Measurements from ENCODE around the gene ABCA3. TPM values are rescaled to one million over a fixed set of nuclear protein-coding genes. Genes with fewer than 3 reads are reported as not detected.
A peak's percentile ranks its signal among the peaks of the same experiment; 100 is the strongest.

Gene ABCA3
- total and polyA plus RNA-seq, 2 of the 8 experiments (the other 6 are each of a cell fraction or from before 2014, with no cell fraction given) = 5.7 to 7.9 TPM

DNA sequence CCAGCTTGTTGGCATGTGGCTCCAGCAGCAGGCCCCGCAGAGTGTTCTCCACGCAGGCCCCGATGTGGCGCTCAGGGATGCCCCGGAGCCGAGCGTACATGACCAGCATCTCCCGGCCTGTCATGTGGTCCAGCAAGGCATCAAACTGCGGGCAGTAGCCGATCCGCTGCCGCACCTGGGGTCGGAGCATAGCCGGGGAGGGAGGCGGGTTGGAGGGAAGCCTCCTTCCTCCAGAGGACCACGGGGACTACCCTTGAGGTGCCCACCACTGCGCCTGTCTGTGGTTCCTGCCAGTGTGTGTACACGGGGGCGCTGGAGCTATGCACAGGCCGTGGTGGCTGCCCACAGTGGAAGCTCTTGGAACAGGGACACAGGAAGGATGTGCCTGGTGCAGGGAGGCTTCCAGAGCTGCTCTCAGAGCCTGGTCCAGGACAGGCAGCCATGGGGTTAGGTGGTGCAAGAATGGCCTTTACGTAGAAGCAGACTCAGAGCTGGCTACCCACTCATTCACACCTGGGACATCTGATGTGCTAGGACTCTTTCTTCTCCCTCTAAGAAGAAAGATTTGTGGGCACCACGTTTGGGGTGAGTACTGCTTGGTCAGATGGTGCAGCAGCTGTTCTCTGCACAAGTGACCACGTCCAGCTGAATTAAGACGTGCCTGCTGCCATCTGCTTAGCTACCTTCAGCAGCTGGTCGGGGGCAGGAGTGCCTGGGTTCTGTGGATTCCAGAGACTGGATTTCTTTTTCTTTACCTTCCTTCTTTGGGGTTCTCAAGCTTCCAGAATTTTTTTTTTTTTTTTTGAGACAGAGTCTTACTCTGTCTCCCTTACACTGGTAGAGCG lies 61.4 kb downstream of the ABCA3 start:
- no peak overlapping the region for H3K14ac ChIP-seq (ENCODE audit: insufficient read length)
- peaks cover 2 to 3% of the 10 kb centered on the region in 2 experiments for H4K20me1 ChIP-seq (replicated peaks in 1 of 2; ENCODE audit: control insufficient read depth in 1 of 2, insufficient read depth in 2 of 2, low read length in 2 of 2)
- H3K23me2 ChIP-seq (ENCODE audit: low read depth, low read length) = no peaks in the 10 kb centered on the region
- no peak overlapping the region for H2AFZ ChIP-seq (ENCODE audit: low read length)
- H2BK120ac ChIP-seq (replicated peaks; ENCODE audit: low read depth, low read length) = no peak overlapping the region
- no peak overlapping the region for H3K23ac ChIP-seq (ENCODE audit: insufficient read length)
- no peak overlapping the region for H3K27ac ChIP-seq (ENCODE audit: low read depth, low read length)
- H3K27me3 ChIP-seq (replicated peaks in 1 of 4; ENCODE audit: control insufficient read depth in 3 of 4, extremely low read depth in 1 of 4, insufficient read depth in 3 of 4, low read length in 3 of 4) = no peaks in the 10 kb centered on the region
- no peaks in the 10 kb centered on the region for H3K79me1 ChIP-seq (ENCODE audit: low read depth, low read length)
- no peak overlapping the region for H4K91ac ChIP-seq (replicated peaks; ENCODE audit: insufficient read length, low read length)
- no peaks in the 10 kb centered on the region for H3K36me3 ChIP-seq (ENCODE audit: control insufficient read depth in 2 of 4, insufficient read depth in 4 of 4, low read length in 3 of 4)
- H3K4me3 ChIP-seq (ENCODE audit: extremely low read depth in 1 of 4, insufficient read depth in 2 of 4, low read depth in 3 of 4, low read length in 4 of 4) = no peak overlapping the region
- no peaks in the 10 kb centered on the region for H3K79me2 ChIP-seq (ENCODE audit: control insufficient read depth in 1 of 2, insufficient read depth in 2 of 2, low read length in 2 of 2)
- H3K56ac ChIP-seq (replicated peaks; ENCODE audit: insufficient read length, low read depth, low read length) = no peak overlapping the region
- CTCF ChIA-PET (ENCODE audit: partially characterized antibody) = interaction anchor here (0.7 to 4.8 kb wide), 21 partner anchors 9 to 222 kb away, joined by 3 to 30 read pairs (median 4); partner anchors contain the start of genes ABCA3 and TBC1D24
- H2BK15ac ChIP-seq (ENCODE audit: low read length) = no peak overlapping the region
- H3K9ac ChIP-seq (replicated peaks in 1 of 4; ENCODE audit: extremely low read depth in 1 of 4, low read depth in 3 of 4, low read length in 3 of 4) = no peak overlapping the region
- H3K9me3 ChIP-seq (ENCODE audit: insufficient read depth in 2 of 2, low read depth in 1 of 2, low read length in 1 of 2) = no peaks in the 10 kb centered on the region
- POLR2A ChIA-PET (ENCODE audit: partially characterized antibody) = interaction anchor here (1.1 to 3.6 kb wide), 10 partner anchors 9 to 324 kb away, joined by 3 to 29 read pairs (median 4); partner anchors contain the start of genes ECI1 and TRAF7
- FAIRE-seq (no peak), DNase-seq (ENCODE audit: low read depth in 1 of 2, low spot score in 2 of 2) (no peak)
- no peak overlapping the region for H4K5ac ChIP-seq (ENCODE audit: insufficient read length, low read depth, low read length)
- H2BK20ac ChIP-seq (ENCODE audit: low read length) = no peak overlapping the region
- no peak overlapping the region for H2BK5ac ChIP-seq (ENCODE audit: low read depth, low read length)
- no peak overlapping the region for H3K4me2 ChIP-seq (ENCODE audit: insufficient read depth in 1 of 2, low read depth in 2 of 2, low read length in 2 of 2)
- 0 out of 2 replicates have a peak overlapping the region, but pooled peaks have one; percentile 3 for H2BK12ac ChIP-seq (ENCODE audit: low read depth, low read length)
- H4K8ac ChIP-seq (ENCODE audit: extremely low read depth, insufficient read depth, low read length) = no peak overlapping the region
- no peak overlapping the region for H2AK5ac ChIP-seq (ENCODE audit: low read depth, low read length)
- no peak overlapping the region for H3K18ac ChIP-seq (ENCODE audit: extremely low read depth, low read length)
- no peaks in the 10 kb centered on the region; a peak in 1 of 7 replicates for H3K4me1 ChIP-seq (replicated peaks in 1 of 4; ENCODE audit: control insufficient read depth in 3 of 4, insufficient read depth in 4 of 4, low read length in 3 of 4)
- WGBS, 2 experiments (ENCODE audit: extremely low coverage in 1 of 2, insufficient coverage in 1 of 2, insufficient read length in 1 of 2, insufficient replicate concordance in 2 of 2, low coverage in 1 of 2, low lambda C conversion rate in 2 of 2, missing lambda C conversion rate in 1 of 2) = 91% methylated on average over 26 of the region's 26 CpGs; no CpG with 5 or more reads in 1 of the 2 experiments
- no peak overlapping the region for H3K4ac ChIP-seq (replicated peaks; ENCODE audit: insufficient read length, low read depth, low read length)
- TF ChIP-seq, protein P1, sequence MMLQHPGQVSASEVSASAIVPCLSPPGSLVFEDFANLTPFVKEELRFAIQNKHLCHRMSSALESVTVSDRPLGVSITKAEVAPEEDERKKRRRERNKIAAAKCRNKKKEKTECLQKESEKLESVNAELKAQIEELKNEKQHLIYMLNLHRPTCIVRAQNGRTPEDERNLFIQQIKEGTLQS (IDR thresholded peaks at IDR 0.05; ENCODE audit: insufficient read depth, low read depth, low read length) = no peak
- TF ChIP-seq POLR2AphosphoS5 (IDR thresholded peaks at IDR 0.05; ENCODE audit: low read depth, low read length) (no peak), EZH2 (IDR thresholded peaks at IDR 0.05; ENCODE audit: low read depth, low read length, severe bottlenecking) (no peak)

All from H1 (cell line).